Spinal cord (tissue), 10 donors: ENCODE measurements around the gene ADGRD2. TPM values are rescaled to one million over a fixed set of nuclear protein-coding genes. Genes with fewer than 3 reads are reported as not detected.
"Not testable (repeated sequence)": the region's sequence is repeated elsewhere in the genome, so short reads cannot be mapped to it uniquely, and the experiment has no call there.

ENCODE experiments used
- DNase-seq, 6 donors: peaks; one replicate each; pipeline versions ENCODE4 v3.0.0 to v3.0.0-alpha.2; 2013 to 2015; ENCODE audit warnings: low spot score in 6 of 6, low read depth in 4 of 6
- H3K27ac ChIP-seq: one replicate; pipeline ENCODE4 v1.5.1; 2013; ENCODE audit warnings: low read depth, low read length, control low read depth
- H3K27me3 ChIP-seq: one replicate; pipeline ENCODE4 v1.6.1; 2013; ENCODE audit warnings: low read length; ENCODE audit not compliant: control insufficient read depth, insufficient read depth
- H3K36me3 ChIP-seq: one replicate; pipeline ENCODE4 v1.6.1; 2013; ENCODE audit warnings: low read length; ENCODE audit not compliant: control insufficient read depth, insufficient read depth
- H3K4me1 ChIP-seq: one replicate; pipeline ENCODE4 v1.6.1; 2013; ENCODE audit warnings: low read length; ENCODE audit not compliant: control insufficient read depth, insufficient read depth
- H3K4me3 ChIP-seq: one replicate; pipeline ENCODE4 v1.5.1; 2013; ENCODE audit warnings: low read depth, low read length, control low read depth
- H3K9me3 ChIP-seq: one replicate; pipeline ENCODE4 v1.6.1; 2013; ENCODE audit warnings: low read length; ENCODE audit not compliant: control insufficient read depth, insufficient read depth
- WGBS: methylation state at CpG from one replicate; pipeline ENCODE4 v1.1.5; 2013; ENCODE audit warnings: missing lambda C conversion rate; ENCODE audit not compliant: insufficient coverage; 5-methylcytosine and 5-hydroxymethylcytosine counted together
- polyA plus RNA-seq, 2 donors: library from polyadenylated mRNA; unstranded; fragments of 120-200 nt; gene quantifications; one replicate each; pipeline ENCODE4 v1.2.1, GENCODE V29; 2013; ENCODE audit not compliant: insufficient read length in 2 of 2
- total RNA-seq, 2 donors: library from RNA; depleted of rRNA in 1 of 2; stranded (reverse); fragments of 120-200 nt in 1 of 2; fragments of >200 nt in 1 of 2; gene quantifications; one replicate each; pipeline versions ENCODE4 v1.2.3 to v1.2.4, GENCODE V29; 2013 to 2014
- donor health status: healthy.

The ADGRD2 gene
- total and polyA plus RNA-seq, 4 donors, result 0.50 to 29.7 (median 15.2) TPM

DNA sequence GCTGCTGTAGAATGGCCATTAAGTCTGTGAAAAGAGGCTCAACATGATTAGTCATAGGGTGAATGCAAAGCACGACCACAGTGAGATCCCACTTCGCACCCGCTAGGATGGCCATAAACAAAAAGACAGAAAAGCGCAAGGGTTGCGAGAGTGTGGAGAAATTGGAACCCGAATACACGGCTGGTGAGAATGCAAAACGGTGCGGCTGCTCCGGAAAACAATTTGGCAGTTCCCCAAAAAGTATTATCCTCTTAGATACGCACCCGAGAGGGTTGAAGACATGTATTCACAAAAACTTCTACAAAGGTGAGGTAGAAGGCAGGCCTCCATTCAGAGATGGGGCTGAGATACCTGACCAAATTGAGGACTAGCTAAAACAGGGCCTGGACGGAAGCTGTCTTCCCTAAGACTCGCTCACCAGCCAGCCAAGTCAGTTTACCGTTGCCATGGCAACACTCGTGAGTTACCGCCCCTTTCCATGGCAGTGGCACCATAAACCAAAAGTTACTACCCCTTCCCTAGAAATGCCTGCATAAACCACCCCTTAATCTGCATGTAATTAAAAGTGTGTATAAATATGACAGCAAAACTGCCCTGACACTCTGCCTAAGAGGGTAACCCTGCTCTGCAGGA lies 34.3 kb upstream of the ADGRD2 start:
- no peak for DNase-seq
- Histone ChIP-seq H3K4me1 (peaks cover 24% of the 10 kb centered on the region), H3K4me3 (no peak overlapping the region), H3K9me3 (no peaks in the 10 kb centered on the region), H3K27me3 (no peaks in the 10 kb centered on the region), H3K36me3 (peaks cover 5% of the 10 kb centered on the region), H3K27ac (no peak overlapping the region)
- WGBS, result 71% methylated on average over 12 of the region's 17 CpGs

DNA sequence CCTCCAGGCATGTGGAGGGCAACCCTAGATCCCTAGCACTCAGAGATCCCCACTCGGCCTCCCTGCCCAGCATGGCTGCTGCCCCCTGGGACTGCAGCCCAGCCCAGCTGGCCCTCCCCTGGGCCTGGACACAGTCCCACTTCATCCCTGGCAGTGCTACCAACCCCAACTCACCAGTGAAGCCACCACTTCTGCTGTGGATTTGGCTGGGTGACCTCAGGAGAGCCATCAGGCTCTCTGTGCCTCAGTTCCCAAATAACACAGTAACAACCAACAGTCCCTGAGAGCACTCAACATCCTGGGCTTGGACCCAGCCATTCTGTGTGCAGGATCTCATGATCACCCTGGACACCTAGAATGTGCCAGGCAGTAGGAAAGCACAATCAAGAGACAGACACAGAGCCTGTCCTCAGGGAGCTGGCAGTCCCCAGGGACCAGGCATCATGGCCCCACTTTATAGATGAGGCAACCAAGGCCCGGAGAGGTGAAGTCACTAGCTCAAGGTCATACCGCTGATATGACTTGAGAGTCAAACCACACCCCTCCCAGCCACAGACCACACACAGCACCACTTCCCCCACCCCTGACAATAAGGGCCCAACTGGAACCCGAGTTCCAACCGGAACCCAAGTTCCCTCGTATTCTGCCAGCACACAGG lies 30.3 kb upstream of the ADGRD2 start:
- Histone ChIP-seq H3K27ac (no peak overlapping the region), H3K4me3 (no peak overlapping the region), H3K9me3 (no peaks in the 10 kb centered on the region), H3K27me3 (peaks cover 9% of the 10 kb centered on the region), H3K36me3 (no peaks in the 10 kb centered on the region), H3K4me1 (peaks cover 25% of the 10 kb centered on the region)
- no peak for DNase-seq
- 81% methylated on average over 6 of the region's 6 CpGs for WGBS

DNA sequence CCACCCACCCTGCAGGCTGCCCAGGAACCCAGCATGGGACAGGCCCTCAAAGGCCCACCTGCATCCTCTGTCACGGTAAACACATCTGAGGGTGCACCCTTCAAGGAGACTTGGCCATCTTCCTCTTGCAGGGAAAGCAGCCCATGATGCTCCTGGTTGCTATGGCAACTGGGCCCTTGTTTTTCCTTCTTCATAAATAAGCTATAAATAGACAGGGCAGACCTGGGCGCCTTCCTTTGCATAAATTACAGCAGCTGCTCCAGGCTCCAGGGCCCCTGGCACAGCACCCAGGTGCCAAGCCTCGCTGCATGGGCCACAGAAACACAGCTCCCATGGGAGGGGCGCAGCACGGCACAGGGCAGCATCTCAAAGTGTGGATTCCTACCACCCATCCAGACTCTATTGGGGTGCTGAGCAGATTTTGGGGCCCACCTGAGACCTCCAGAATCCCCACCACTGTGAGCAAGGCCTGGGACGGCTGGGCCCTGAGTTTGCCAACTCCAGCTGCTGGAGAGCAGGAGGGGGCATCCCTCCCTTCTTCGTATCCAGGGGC lies 29.2 kb upstream of the ADGRD2 start:
- Histone ChIP-seq H3K27me3 (peaks cover 9% of the 10 kb centered on the region), H3K36me3 (no peaks in the 10 kb centered on the region), H3K9me3 (no peaks in the 10 kb centered on the region), H3K4me1 (peaks cover 25% of the 10 kb centered on the region), H3K4me3 (no peak overlapping the region), H3K27ac (no peak overlapping the region)
- 59% methylated on average over 7 of the region's 7 CpGs for WGBS
- peak in 3 of 6 donors; percentile 43 to 93 (median 75) for DNase-seq

DNA sequence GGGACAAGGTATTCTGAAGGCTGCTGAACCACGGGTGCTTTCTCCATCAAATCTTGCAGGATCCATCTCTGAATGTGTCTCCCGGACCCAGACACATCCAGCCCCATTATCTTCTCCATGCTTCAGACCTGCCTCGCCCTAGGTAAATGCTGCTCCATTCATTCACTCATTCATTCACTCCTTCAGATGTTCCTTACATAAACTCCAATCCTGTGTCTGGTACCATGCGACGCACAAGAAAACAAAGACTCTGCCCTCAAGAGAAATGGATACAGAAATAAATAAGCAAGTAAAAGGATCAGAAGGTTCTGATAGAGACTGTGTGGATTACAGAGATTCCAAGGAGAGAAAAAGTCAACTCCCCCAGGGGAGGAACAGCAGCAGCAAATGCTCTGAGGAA lies 27.1 kb upstream of the ADGRD2 start:
- H3K36me3 ChIP-seq, result no peaks in the 10 kb centered on the region
- no peak for DNase-seq
- H3K9me3 ChIP-seq, result no peaks in the 10 kb centered on the region
- H3K27ac ChIP-seq, result no peak overlapping the region
- H3K27me3 ChIP-seq, result peaks cover 9% of the 10 kb centered on the region
- H3K4me3 ChIP-seq, result no peak overlapping the region
- WGBS, result 85% methylated on average over 3 of the region's 5 CpGs
- peaks cover 25% of the 10 kb centered on the region for H3K4me1 ChIP-seq

DNA sequence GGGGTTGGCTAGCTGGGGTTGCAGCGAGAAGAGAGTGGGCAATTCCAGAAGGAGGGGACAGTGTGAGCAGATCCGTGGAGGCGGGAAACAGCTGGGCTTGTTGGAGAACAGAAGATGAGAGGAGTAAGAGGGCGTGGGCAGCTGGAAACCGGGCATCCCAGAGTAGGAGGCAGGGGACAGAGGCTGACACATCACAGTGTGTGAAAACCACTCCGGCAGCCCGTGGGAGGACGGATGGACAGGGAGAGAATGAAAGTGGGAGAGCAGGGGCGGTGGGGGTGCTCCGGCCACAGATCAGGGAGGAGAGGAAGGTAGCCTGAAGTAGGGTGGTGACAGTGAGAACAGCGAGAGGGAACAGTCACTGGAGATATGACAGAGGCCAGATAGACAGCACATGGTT lies 26.7 kb upstream of the ADGRD2 start:
- peaks cover 25% of the 10 kb centered on the region for H3K4me1 ChIP-seq
- WGBS, result 58% methylated on average over 10 of the region's 11 CpGs
- peaks cover 9% of the 10 kb centered on the region for H3K27me3 ChIP-seq
- no peak for DNase-seq
- no peak overlapping the region for H3K27ac ChIP-seq
- H3K9me3 ChIP-seq, result no peaks in the 10 kb centered on the region
- H3K36me3 ChIP-seq, result no peaks in the 10 kb centered on the region
- H3K4me3 ChIP-seq, result no peak overlapping the region

DNA sequence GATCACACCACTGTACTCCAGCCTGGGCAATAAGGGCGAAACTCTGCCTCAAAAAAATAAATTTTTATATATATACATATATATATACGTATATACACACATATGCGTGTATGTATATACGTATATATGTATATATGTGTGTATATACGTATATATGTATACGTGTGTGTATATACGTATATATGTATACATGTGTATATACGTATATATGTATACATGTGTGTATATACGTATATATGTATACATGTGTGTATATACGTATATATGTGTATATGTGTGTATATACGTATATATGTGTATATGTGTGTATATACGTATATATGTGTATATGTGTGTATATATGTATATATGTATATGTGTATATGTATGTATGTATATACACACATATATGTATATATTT lies 24.5 kb upstream of the ADGRD2 start:
- DNase-seq, H3K9me3 ChIP-seq, H3K27me3 ChIP-seq, H3K36me3 ChIP-seq, H3K27ac ChIP-seq, H3K4me3 ChIP-seq: not testable (repeated sequence)
- no CpG with 5 or more reads among the region's 12 CpGs for WGBS
- peaks cover 15% of the 10 kb centered on the region for H3K4me1 ChIP-seq

DNA sequence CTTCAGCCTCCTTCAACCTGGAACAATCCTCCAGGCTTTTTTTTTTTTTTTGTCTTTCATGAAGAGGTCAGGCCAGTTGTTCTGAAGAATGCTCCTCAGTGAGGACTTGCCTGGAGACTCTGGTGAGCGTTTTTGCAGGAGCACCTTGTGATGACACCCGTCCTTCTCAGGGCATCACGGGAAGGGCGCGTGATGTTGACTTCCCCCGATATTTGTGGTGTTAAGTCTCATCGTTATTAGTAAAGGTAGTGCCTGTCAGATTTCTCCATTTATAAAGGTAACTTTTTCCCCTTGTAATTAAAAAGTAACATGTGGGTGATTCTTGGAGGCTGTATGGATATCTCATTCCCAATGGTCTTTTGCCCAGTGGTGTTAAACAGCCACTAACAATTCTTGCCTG lies 23.9 kb upstream of the ADGRD2 start:
- H3K9me3 ChIP-seq, result no peaks in the 10 kb centered on the region
- no peak overlapping the region for H3K27ac ChIP-seq
- H3K27me3 ChIP-seq, result peaks cover 9% of the 10 kb centered on the region
- H3K4me3 ChIP-seq, result no peak overlapping the region
- no peaks in the 10 kb centered on the region for H3K36me3 ChIP-seq
- DNase-seq, result no peak
- H3K4me1 ChIP-seq, result peaks cover 8% of the 10 kb centered on the region
- 80% methylated on average over 1 of the region's 7 CpGs for WGBS

DNA sequence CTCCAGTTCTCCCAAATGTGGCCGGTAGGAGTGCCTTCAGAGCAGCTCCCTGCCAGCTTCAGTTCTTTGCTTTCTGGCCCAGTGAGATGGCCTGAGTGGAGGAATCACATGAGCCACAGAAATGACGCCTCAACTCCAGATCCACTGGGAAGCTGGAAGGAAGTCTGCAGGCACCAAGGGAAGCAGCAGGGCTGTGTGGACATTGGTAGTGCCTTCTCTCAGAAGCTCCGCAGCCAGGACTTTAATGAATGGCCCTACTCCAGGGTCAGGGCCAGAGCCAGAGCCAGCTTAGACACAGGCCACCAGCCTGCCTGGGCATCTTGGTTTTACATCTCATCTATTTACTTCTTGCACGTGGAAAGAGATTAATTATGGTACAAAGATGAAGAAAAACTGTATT lies 23.0 kb upstream of the ADGRD2 start:
- Histone ChIP-seq H3K4me3 (no peak overlapping the region), H3K27ac (no peak overlapping the region), H3K36me3 (no peaks in the 10 kb centered on the region), H3K4me1 (peaks cover 8% of the 10 kb centered on the region), H3K9me3 (no peaks in the 10 kb centered on the region), H3K27me3 (peaks cover 9% of the 10 kb centered on the region)
- DNase-seq, result no peak
- 90% methylated on average over 2 of the region's 4 CpGs for WGBS

DNA sequence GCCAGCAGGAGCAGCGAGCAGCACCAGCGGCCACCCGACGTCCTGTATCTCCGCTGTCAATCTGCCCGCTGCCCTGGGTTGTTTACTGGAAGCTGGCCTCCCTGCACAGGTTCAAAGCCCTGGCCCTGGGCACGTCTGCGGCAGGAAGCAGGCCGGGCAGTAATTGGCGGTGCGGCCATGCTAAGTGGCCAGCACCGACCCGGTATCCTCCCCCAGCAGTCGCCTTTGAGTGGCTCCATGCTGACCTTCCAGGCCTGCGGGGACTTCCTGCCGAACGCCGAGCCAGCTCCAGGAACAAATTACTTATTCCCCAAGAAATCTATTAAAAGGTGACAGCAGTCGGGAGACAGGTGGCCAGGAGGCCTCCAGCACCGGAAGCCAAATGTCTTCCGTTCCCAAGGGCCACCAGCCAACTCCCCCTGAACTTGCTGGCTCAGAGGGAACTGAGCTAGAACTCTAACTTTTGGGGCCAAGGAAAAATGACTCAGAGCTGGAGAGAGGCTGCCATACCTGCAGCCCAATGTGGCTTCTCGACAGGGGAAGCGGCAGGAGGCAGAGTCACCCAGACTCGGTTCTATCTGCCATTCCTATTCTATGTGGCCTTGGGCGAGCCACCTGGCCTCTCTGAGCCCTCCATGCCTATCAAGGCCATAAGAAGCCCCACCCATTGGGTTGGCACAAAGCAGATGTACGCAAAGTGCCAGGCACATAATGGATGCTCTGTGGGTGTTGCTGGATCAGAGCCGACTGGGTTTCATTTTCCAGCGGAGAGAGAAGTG lies 21.3 kb upstream of the ADGRD2 start:
- peaks cover 8% of the 10 kb centered on the region for H3K4me1 ChIP-seq
- H3K27ac ChIP-seq, result no peak overlapping the region
- peaks cover 3% of the 10 kb centered on the region for H3K27me3 ChIP-seq
- H3K36me3 ChIP-seq, result no peaks in the 10 kb centered on the region
- peak in 1 of 6 donors; percentile 59 for DNase-seq
- no peak overlapping the region for H3K4me3 ChIP-seq
- 62% methylated on average over 28 of the region's 28 CpGs for WGBS
- H3K9me3 ChIP-seq, result no peaks in the 10 kb centered on the region
